Epithelial cell of umbilical artery (primary cell): Measurements from ENCODE around the gene IQUB. TPM values are rescaled to one million over a fixed set of nuclear protein-coding genes. Genes with fewer than 3 reads are reported as not detected.

Experiments
- total RNA-seq: library from RNA; depleted of rRNA; stranded (reverse); fragments of >200 nt; gene quantifications from 2 replicates; pipeline ENCODE4 v1.2.3, GENCODE V29; 2014

IQUB gene
- 0.15 and 0.32 TPM in 2 replicates for total RNA-seq

GRCh38 chr7:123534383-123535260 is at the start of gene IQUB:
Gene IQUB, minus strand, starts transcription at chr7:123534595. Its CDS starts 22,255 bp downstream, at chr7:123512340.

DNA sequence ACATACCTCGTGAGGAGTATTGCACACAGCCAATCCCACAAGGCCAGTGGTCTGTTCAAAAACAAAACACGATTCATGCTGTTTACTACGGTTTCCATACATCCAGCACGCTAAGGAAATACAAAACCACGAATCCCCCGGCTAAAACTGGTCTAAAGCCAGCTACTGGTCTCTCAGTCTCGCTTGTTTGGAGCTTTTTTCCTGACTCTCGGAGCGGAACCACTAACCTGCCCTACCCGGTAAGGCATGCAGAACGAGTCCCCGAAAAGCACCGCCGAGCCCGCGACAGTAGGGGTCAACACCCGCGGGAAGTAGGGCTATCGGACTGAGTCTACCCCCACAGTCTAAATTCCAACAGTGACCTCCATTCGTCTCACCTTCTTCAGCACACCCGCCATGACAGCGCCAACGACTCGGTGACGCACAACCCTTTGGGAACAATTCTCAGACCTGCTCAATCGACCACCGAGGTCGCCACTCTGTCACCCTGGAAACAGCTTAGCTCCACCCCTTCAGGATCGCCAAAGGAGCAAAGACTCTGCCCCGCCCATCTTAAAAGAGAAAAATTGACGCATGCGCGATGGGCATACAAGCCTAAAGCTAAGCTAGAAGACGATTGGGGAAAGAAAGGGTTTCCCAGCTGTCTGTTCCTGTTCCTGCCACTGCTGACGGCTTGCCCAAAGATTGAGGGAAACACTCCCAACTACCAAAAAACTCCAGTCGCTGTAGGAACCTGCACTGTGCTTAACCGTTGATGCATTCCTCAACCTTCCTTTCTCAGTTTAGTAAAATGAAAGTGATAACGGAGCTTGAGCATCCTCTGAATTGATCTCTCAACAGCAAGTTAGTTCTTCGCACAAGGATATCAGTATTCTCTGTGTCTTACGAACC is 23.2 kb upstream of the IQUB start, which contains the start of gene NDUFA5:
NDUFA5 (minus strand) TSS at position 421 of the 891 bp plus-strand sequence; CDS start at position 398, 23 bp downstream.

Other genes with a start within 250 kb of the IQUB start
- 39.3 and 62.8 TPM in 2 replicates for gene NDUFA5, start 23.2 kb upstream of the IQUB start, total RNA-seq
- not detected in 2 replicates for gene ASB15, start 67.2 kb upstream of the IQUB start, total RNA-seq
- gene LMOD2, start 121.3 kb upstream of the IQUB start, total RNA-seq, result not detected in 2 replicates
- 7.8 and 9.0 TPM in 2 replicates for gene WASL, start 214.4 kb upstream of the IQUB start, total RNA-seq